Stimulated activated CD8-positive, alpha-beta memory T cell treated with anti-CD3 and anti-CD28 coated beads, Interleukin-15, amount 100 ng/mL, for 24 hours (primary cell): ENCODE measurements around the gene CCDC88C.

Experiments used
- DNase-seq: peaks from one replicate; pipeline ENCODE4 v3.0.0-alpha.2; 2020; ENCODE audit warnings: low read depth

Gene CCDC88C

DNA sequence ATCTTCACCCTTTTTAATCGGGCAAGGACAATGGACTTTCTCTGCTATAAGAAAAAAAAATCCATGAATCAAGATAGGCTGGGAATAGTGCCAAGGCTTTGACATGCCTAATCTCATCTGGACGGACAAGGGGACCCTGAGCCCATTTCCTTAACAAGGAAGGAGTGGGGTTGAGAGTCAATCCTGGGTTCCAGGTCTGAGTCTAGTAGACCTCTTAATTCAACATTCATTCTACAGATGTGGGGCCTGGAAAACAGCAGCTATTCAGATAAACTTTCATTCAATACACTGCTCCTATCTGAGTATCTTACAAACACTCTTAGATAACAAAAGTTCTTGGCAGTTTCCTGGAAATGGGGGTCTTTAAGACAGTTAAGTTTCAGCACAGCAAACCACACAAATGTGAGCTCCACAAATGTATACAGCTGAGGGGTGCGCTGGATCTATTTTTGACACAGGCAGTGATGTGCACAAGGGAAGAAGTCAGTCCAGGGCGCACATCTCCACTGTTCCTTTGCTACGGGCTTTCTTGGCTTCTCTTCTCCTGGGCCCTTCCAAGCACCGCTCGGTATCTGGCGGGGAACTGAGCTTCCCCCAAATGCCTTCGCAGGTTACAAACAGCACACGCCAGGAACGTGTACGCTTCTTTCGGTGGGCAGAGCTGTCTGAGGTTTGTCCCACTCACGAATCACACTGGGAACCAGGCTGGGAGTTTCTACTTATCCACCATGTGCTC is 90.9 kb downstream of the CCDC88C start:
- DNase-seq: no peak

DNA sequence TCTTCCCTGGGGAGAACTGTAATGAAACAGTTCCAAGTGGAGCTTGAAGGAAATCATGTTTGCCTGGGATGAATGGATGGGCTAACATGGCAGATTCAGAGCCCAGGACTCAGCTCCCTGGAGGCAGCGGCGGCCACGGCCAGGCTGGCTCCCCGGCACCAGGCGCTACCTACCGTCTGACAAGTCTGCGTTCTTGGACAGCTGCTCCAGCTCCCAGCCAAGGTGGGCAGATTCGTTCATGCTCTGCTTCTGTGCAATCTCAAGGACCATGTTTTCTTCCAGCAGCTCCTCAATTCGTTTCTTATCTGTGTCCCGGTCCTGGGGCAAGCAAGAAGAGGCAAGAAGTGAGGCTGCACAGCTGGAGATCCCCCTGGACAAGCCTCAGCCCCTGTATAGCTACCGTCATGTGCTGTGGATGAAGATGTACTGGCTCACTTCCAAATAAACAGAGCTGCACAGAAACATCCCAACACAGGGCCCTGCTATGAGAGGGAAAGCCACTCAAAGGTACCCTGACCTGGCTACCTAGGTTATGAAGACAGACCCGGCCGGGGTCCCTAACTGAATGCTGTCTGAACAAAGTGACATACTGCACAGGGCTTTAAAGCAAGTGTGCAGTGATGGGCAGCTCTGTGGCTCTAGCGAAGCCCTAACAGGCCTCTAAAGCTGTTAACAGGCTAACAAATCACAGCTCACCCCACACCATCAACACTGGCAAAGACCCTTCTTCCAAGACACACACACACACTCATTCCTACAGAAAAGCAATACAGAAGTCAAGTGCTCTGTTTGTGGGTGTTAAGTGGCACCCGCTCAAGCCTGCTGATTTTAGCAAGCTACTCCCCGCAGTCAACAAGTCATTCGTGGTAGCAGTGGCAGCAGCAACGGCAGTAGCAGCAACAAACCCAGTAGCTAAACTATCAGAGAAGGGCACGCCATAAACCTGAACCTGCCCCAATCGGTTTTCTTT is 92.7 kb downstream of the CCDC88C start:
- no peak for DNase-seq

DNA sequence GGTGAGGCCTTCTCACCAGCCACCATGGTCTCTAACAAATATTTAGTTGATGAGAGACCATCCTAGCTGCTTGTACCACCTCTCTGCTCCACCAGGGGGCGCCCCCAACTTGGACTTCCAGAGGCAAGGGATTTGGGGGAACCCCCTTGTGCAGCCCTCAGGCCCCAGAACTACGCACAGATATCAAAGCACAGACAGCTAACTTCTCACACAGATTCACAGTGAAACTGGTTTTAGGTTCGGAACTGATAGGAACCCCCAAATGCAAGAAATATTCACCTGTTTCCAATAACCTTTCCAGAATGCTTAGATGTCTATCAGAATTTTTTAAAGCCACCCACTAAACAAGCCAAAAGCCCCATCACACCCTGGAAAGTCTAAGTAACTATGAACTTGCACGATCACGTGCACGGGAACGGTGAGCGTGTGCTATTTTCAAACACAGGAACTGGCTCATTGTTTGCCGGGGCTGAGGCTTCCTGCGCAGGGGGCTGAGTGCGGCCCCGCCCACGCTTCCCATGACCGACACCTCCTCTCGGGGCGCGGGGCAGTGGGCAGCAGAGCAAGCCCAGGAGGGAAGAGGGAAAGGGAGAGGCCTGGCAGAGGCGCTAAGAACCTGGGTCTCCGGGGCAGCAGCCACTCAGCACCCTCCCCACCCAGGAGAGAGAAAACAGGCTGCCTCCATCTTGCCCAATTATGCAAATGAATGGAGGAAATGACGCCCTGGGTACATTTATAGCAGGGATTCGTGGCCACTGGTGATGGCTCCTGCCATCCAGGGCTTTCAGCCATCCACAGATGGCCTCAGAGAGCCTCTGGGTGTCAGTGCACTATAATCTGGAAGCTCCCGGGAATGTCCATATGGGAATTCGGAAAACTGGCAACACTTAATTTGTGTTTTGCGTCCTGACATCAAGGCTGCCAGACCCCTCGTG is 93.7 kb downstream of the CCDC88C start:
- DNase-seq: peak; percentile 96

DNA sequence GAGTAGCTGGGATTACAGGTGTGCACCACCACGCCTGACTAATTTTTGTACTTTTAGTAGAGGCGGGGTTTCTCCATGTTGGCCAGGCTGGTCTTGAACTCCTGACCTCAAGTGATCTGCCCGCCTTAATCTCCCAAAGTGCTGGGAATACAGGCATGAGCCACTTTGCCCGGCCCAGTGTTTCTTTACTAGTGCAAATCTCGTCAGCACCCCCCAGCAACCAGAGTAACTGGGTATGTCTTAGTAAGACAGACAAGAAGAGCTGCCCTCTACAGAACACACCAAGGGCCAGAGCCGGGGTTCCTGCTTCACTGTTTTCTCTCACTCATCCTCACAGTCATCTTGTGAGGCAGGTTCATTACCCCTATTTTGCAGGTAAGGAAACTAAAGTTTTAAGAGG is 94.6 kb downstream of the CCDC88C start:
- DNase-seq: no peak

- no peak for DNase-seq
Observed at GRCh38 chr14:91322623-91323022, 95.0 kb downstream of the CCDC88C start.

DNA sequence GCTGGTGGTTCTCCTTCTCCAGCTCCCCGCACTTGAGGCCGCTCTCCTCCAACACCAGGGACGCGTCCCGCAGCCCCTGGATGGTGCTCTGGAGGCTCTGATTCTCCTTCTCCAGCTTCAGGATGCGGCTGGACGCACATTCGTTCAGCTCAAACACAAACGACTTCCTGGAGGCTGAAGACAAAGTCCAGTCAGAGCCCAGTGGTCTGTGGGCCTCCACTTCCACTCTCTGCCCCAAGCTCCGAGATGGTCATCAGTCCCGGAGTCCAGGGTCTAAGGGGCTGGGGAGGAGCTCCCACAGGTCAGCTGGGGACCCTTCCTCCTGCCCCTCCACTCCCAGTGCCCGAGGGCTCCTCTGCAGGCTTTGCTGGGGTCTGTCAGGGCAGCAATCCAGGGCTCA is 96.5 kb downstream of the CCDC88C start:
- DNase-seq: no peak

DNA sequence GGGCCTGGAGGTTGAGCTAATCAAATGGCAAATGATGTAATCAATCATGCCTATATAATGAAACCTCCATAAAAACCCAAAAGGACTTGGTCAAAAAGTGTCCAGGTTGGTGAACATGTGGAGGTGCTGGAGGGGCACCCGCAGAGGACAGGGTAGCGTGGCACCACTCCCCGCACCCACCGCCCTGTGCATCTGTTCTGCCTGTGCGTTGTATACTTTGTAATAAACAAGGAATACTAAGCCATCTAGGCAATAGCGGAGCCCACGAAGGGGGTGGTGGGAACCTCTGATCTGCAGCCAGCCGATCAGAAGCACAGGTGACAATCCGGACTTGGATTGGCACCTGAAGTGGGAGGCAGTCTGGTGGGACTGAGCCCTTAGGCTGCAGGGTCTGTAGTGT is 97.4 kb downstream of the CCDC88C start:
- DNase-seq: no peak

- DNase-seq: no peak
Observed at GRCh38 chr14:91318911-91319310, 98.7 kb downstream of the CCDC88C start.

DNA sequence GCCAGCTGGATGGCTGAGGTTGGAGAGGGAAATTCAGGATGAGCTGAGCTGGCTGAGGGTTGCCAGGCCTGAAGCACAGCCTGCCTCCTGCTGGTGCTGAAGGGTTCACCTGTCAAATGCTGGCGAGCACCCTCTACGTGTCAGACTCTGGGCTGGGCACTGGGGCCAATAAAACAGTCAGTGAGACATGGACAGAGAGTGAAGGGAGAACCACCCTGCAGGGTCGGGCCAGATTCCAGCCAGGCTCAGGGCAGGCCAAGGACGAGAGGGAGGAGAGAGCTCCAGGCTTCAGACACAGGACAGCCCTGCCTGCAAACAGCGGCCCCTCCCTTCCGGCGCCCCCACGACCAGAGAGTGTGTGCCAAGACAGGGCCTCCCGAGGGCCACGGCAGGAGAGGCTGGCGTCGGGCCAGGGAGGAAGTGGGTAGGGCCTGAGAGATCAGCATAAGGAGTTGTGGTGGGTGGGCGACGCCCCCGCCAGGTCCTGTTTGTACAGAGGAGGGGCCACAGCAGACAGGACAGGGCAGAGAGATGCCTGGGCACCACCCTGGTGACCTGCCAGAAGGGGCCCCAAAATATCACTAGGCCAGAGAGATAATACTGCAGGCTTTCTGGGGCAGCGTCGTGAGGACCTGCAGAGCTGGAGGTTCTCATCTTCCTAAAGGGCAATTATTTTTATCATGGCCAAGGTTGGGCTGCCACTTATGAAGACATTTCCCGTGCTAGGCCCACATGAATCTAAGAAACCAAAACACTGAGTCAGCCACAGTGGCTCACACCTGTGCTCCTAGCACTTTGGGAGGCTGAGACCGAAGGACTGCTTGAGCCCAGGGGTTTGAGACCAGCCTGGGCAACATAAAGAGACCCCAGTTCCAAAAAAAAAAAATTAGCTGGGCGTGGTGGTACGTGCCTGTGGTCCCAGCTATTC is 100.0 kb downstream of the CCDC88C start:
- DNase-seq: peak; percentile 47

GRCh38 chr14:91316761-91317160 is 100.9 kb downstream of the CCDC88C start:
- no peak for DNase-seq

GRCh38 chr14:91315844-91316267 is 101.8 kb downstream of the CCDC88C start:
- DNase-seq: no peak

DNA sequence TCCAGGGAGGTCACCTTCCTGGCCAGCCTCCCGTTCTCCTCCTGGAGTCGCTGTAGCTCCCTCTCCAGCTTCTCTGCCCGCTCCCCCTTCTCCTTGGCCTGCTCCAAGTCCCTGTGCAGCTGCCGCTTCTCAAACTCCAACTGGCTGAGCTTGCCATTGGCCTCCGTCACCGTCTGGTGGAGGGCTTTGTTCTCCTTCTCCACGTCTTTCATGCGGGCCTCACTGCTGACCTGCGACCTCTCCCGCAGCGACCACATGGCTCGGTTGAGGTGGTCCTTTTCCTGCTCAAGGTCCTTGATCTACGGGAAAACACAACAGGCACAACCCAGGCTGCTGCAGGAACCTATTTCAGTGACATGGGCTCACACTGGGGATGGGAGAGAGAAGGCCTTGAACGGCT is 103.8 kb downstream of the CCDC88C start:
- DNase-seq: no peak

GRCh38 chr14:91313154-91313850 is 104.3 kb downstream of the CCDC88C start:
- no peak for DNase-seq

DNA sequence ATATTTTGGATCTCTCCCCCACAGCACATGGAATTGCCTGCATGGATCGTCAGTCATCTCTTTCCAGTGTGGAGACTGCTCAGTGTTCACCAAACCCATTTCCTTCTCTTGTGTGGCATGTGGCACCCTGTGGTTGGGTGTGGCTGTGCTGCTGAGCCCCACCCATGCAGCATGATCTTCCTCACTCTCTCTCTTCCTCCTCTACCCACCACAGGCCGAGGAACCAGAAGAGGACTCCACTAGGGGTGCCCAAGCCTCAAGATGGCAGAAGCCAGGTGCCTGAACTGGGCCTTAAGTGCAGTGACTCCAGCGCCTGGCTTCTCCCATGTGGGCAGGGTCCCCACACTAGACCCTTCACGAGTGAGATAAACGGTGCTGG is 106.3 kb downstream of the CCDC88C start:
- no peak for DNase-seq

- no peak for DNase-seq
Observed at GRCh38 chr14:91310606-91311283, 106.9 kb downstream of the CCDC88C start.

- DNase-seq: no peak
Observed at GRCh38 chr14:91309756-91310280, 107.8 kb downstream of the CCDC88C start.

GRCh38 chr14:91308337-91308736 is 109.3 kb downstream of the CCDC88C start:
- no peak for DNase-seq

- DNase-seq: no peak
Observed at GRCh38 chr14:91307652-91308051, 110.0 kb downstream of the CCDC88C start.

- no peak for DNase-seq
Observed at GRCh38 chr14:91307046-91307445, 110.6 kb downstream of the CCDC88C start.
